KMS-11 (cell line): ENCODE results near the gene RNF213.

Experiments
- H2AFZ ChIP-seq: fragments of 200-600 bp; sonication (generic); 2 replicates; pipeline ENCODE4 v1.6.1; 2016; ENCODE audit warnings: antibody characterized with exemption, mixed run types, low read depth
- H3K27ac ChIP-seq: fragments of 200-600 bp; sonication (generic); 2 replicates; pipeline ENCODE4 v1.6.1; 2016; ENCODE audit warnings: mild to moderate bottlenecking, mixed run types
- H3K27me3 ChIP-seq: fragments of 200-600 bp; sonication (generic); 2 replicates; pipeline ENCODE4 v1.6.1; 2017; ENCODE audit warnings: mild to moderate bottlenecking, low read depth, mixed run types, moderate library complexity; ENCODE audit not compliant: insufficient read depth
- H3K36me3 ChIP-seq: fragments of 200-600 bp; sonication (generic); 2 replicates; pipeline ENCODE4 v1.6.1; 2017; ENCODE audit warnings: mild to moderate bottlenecking, mixed run types; ENCODE audit not compliant: insufficient read depth
- H3K4me1 ChIP-seq: fragments of 200-600 bp; sonication (generic); 2 replicates; pipeline ENCODE4 v1.6.1; 2016; ENCODE audit warnings: mild to moderate bottlenecking, low read depth, mixed run types; ENCODE audit not compliant: poor library complexity, severe bottlenecking
- H3K4me2 ChIP-seq: fragments of 200-600 bp; sonication (generic); 2 replicates; pipeline ENCODE4 v1.7.0; 2016; ENCODE audit warnings: mild to moderate bottlenecking, mixed run types
- H3K4me3 ChIP-seq: fragments of 200-600 bp; sonication (generic); IDR thresholded peaks from 2 replicates; pipeline ENCODE4 v1.6.1; 2017; ENCODE audit warnings: low read depth, low read length, mixed read lengths; ENCODE audit not compliant: insufficient read depth
- H3K79me2 ChIP-seq: fragments of 200-600 bp; sonication (generic); 2 replicates; pipeline ENCODE4 v1.6.1; 2016; ENCODE audit warnings: low read depth, mixed run types; ENCODE audit not compliant: insufficient read depth
- H3K9ac ChIP-seq: fragments of 200-600 bp; sonication (generic); 2 replicates; pipeline ENCODE4 v1.6.1; 2016; ENCODE audit warnings: mild to moderate bottlenecking, mixed run types
- H4K20me1 ChIP-seq: fragments of 200-600 bp; sonication (generic); 2 replicates; pipeline ENCODE4 v1.6.1; 2016; ENCODE audit warnings: mild to moderate bottlenecking, mixed run types; ENCODE audit not compliant: insufficient read depth
- CTCF ChIP-seq: fragments of 200-600 bp; sonication (generic); conservative IDR thresholded peaks from 2 replicates; pipeline ENCODE4 v1.6.1; 2017; ENCODE audit warnings: low read depth, mild to moderate bottlenecking, antibody characterized with exemption, low read length, moderate library complexity, mixed read lengths

The RNF213 gene

GRCh38 chr17:80421381-80422090 lies 160.9 kb downstream of the RNF213 start:
- H3K4me3 ChIP-seq, result no peak overlapping the region
- no peaks in the 10 kb centered on the region for H3K36me3 ChIP-seq
- TF ChIP-seq CTCF, result no peak
- no peaks in the 10 kb centered on the region for H4K20me1 ChIP-seq
- H3K79me2 ChIP-seq, result no peaks in the 10 kb centered on the region
- no peak overlapping the region for H3K9ac ChIP-seq
- no peak overlapping the region for H3K4me2 ChIP-seq
- no peak overlapping the region for H3K27ac ChIP-seq
- H3K27me3 ChIP-seq, result peaks cover 27% of the 10 kb centered on the region; the same call in 1 of the 2 replicates
- no peaks in the 10 kb centered on the region for H3K4me1 ChIP-seq
- H2AFZ ChIP-seq, result no peak overlapping the region

- no peak overlapping the region for H3K27ac ChIP-seq
- H3K79me2 ChIP-seq, result no peaks in the 10 kb centered on the region
- no peak overlapping the region for H2AFZ ChIP-seq
- TF ChIP-seq CTCF, result no peak
- H4K20me1 ChIP-seq, result no peaks in the 10 kb centered on the region
- no peaks in the 10 kb centered on the region for H3K36me3 ChIP-seq
- peaks cover 29% of the 10 kb centered on the region; the same call in 1 of the 2 replicates for H3K27me3 ChIP-seq
- no peak overlapping the region for H3K4me3 ChIP-seq
- H3K4me1 ChIP-seq, result no peaks in the 10 kb centered on the region
- no peak overlapping the region for H3K9ac ChIP-seq
- H3K4me2 ChIP-seq, result no peak overlapping the region
Measured at GRCh38 chr17:80422276-80422675, 161.6 kb downstream of the RNF213 start.

GRCh38 chr17:80422981-80423380 lies 162.3 kb downstream of the RNF213 start:
- no peaks in the 10 kb centered on the region for H3K4me1 ChIP-seq

GRCh38 chr17:80423536-80424225 lies 163.0 kb downstream of the RNF213 start:
- Histone ChIP-seq H3K9ac (no peak overlapping the region), H3K27ac (no peak overlapping the region), H3K79me2 (no peaks in the 10 kb centered on the region), H2AFZ (no peak overlapping the region), H3K4me3 (no peak overlapping the region), H4K20me1 (no peaks in the 10 kb centered on the region), H3K27me3 (peaks cover 43% of the 10 kb centered on the region), H3K36me3 (no peaks in the 10 kb centered on the region), H3K4me2 (no peak overlapping the region), H3K4me1 (no peaks in the 10 kb centered on the region)
- TF ChIP-seq CTCF, result no peak

More at GRCh38 chr17:80422981-80423380, 162.3 kb downstream of the RNF213 start:
- no peak overlapping the region for H2AFZ ChIP-seq
- no peaks in the 10 kb centered on the region for H3K36me3 ChIP-seq
- H3K27me3 ChIP-seq, result peaks cover 36% of the 10 kb centered on the region
- no peak overlapping the region for H3K4me3 ChIP-seq
- no peaks in the 10 kb centered on the region for H3K79me2 ChIP-seq
- no peaks in the 10 kb centered on the region for H4K20me1 ChIP-seq
- H3K4me2 ChIP-seq, result no peak overlapping the region
- TF ChIP-seq CTCF, result no peak
- H3K27ac ChIP-seq, result no peak overlapping the region
- H3K9ac ChIP-seq, result no peak overlapping the region
